H1 (cell line): Measurements from ENCODE around the gene ZNF69. TPM values are rescaled to one million over a fixed set of nuclear protein-coding genes. Genes with fewer than 3 reads are reported as not detected.

Source experiments
- CTCF ChIA-PET: fragments of 300-600 bp; sonication (Branson Sonifier 250); formaldehyde crosslinking; loops from one replicate; lab custom pipeline; 2021; ENCODE audit not compliant: partially characterized antibody; lab: Charles Lee
- POLR2A ChIA-PET: fragments of 300-600 bp; sonication (Branson Sonifier 250); formaldehyde crosslinking; loops from one replicate; lab custom pipeline; 2021; ENCODE audit warnings: inconsistent platforms; ENCODE audit not compliant: partially characterized antibody; lab: Charles Lee
- DNase-seq, 2 experiments: peaks; one replicate each; pipeline versions ENCODE4 v3.0.0 to v3.0.0-alpha.2; 2010 to 2022; ENCODE audit warnings: low spot score in 2 of 2, low read depth in 1 of 2, mixed read lengths in 1 of 2
- FAIRE-seq: peaks from 2 replicates; lab custom pipeline; 2011; peaks lifted over from hg19 to GRCh38; lab: Jason Lieb, UNC
- H2AFZ ChIP-seq: 2 replicates; pipeline ENCODE4 v1.8.1; 2012; ENCODE audit warnings: low read length, inconsistent platforms
- H2AK5ac ChIP-seq: 2 replicates; pipeline ENCODE4 v1.6.1; 2013; ENCODE audit warnings: low read depth, low read length
- H2BK120ac ChIP-seq: replicated peaks from 2 replicates; pipeline ENCODE3; 2013; ENCODE audit warnings: low read depth, low read length, inconsistent platforms
- H2BK12ac ChIP-seq: 2 replicates; pipeline ENCODE4 v1.6.1; 2013; ENCODE audit warnings: low read depth, low read length
- H2BK15ac ChIP-seq: 2 replicates; pipeline ENCODE4 v1.6.1; 2013; ENCODE audit warnings: low read length
- H2BK20ac ChIP-seq: 2 replicates; pipeline ENCODE4 v1.6.1; 2013; ENCODE audit warnings: low read length
- H2BK5ac ChIP-seq: 2 replicates; pipeline ENCODE4 v1.6.1; 2013; ENCODE audit warnings: low read depth, low read length
- H3K14ac ChIP-seq: 2 replicates; pipeline ENCODE4 v1.6.1; 2013; ENCODE audit warnings: inconsistent platforms; ENCODE audit not compliant: insufficient read length
- H3K18ac ChIP-seq: 2 replicates; pipeline ENCODE4 v1.6.1; 2013; ENCODE audit warnings: low read length; ENCODE audit errors: extremely low read depth
- H3K23ac ChIP-seq: 2 replicates; pipeline ENCODE4 v1.6.1; 2013; ENCODE audit warnings: inconsistent platforms; ENCODE audit not compliant: insufficient read length
- H3K23me2 ChIP-seq: 2 replicates; pipeline ENCODE4 v1.6.1; 2013; ENCODE audit warnings: low read depth, low read length
- H3K27ac ChIP-seq: 2 replicates; pipeline ENCODE4 v1.6.1; 2011; ENCODE audit warnings: low read depth, low read length, inconsistent platforms
- H3K27me3 ChIP-seq, 4 experiments: replicated peaks in 1 of 4; 1 replicate in 1 of 4; 2 replicates in 3 of 4; pipeline versions ENCODE4 v1.6.1 to v1.8.1; 2011 to 2013; ENCODE audit warnings: low read length in 3 of 4, mild to moderate bottlenecking in 3 of 4, inconsistent platforms in 2 of 4, mixed read lengths in 2 of 4, moderate library complexity in 1 of 4; ENCODE audit not compliant: control insufficient read depth in 3 of 4, insufficient read depth in 3 of 4; ENCODE audit errors: extremely low read depth in 1 of 4
- H3K36me3 ChIP-seq, 4 experiments: 2 replicates each; pipeline versions ENCODE4 v1.6.1 to v1.8.1; 2011 to 2013; ENCODE audit warnings: mild to moderate bottlenecking in 4 of 4, low read length in 3 of 4, moderate library complexity in 2 of 4, control low read depth in 1 of 4, inconsistent platforms in 1 of 4; ENCODE audit not compliant: insufficient read depth in 4 of 4, control insufficient read depth in 2 of 4
- H3K4ac ChIP-seq: replicated peaks from 2 replicates; pipeline ENCODE3; 2013; ENCODE audit warnings: low read length, low read depth, mixed read lengths, inconsistent platforms; ENCODE audit not compliant: insufficient read length
- H3K4me1 ChIP-seq, 4 experiments: replicated peaks in 1 of 4; 1 replicate in 1 of 4; 2 replicates in 3 of 4; pipeline versions ENCODE4 v1.6.1 to v1.8.1; 2011 to 2013; ENCODE audit warnings: low read length in 3 of 4, inconsistent platforms in 2 of 4, mixed read lengths in 1 of 4; ENCODE audit not compliant: insufficient read depth in 4 of 4, control insufficient read depth in 3 of 4
- H3K4me2 ChIP-seq, 2 experiments: 2 replicates each; pipeline versions ENCODE4 v1.6.1 to v1.8.1; 2011 to 2013; ENCODE audit warnings: low read depth in 2 of 2, low read length in 2 of 2, control low read depth in 1 of 2, inconsistent platforms in 1 of 2, mild to moderate bottlenecking in 1 of 2; ENCODE audit not compliant: insufficient read depth in 1 of 2
- H3K4me3 ChIP-seq, 4 experiments: fragments of 200-600, 300-600 bp in 1 of 4; sonication (generic), shearing (Covaris generic), sonication (Bioruptor Twin) in 1 of 4; 2 replicates each; pipeline versions ENCODE4 v1.5.1 to v1.8.1; 2011 to 2016; ENCODE audit warnings: low read length in 4 of 4, low read depth in 3 of 4, control low read depth in 2 of 4, inconsistent platforms in 2 of 4, mild to moderate bottlenecking in 2 of 4, mixed read lengths in 1 of 4, moderate library complexity in 1 of 4; ENCODE audit not compliant: insufficient read depth in 2 of 4; ENCODE audit errors: extremely low read depth in 1 of 4
- H3K56ac ChIP-seq: replicated peaks from 2 replicates; pipeline ENCODE3; 2013; ENCODE audit warnings: low read depth, mild to moderate bottlenecking, mixed read lengths, low read length, inconsistent platforms; ENCODE audit not compliant: insufficient read length
- H3K79me1 ChIP-seq: 2 replicates; pipeline ENCODE4 v1.6.1; 2013; ENCODE audit warnings: low read depth, low read length, control low read depth
- H3K79me2 ChIP-seq, 2 experiments: 2 replicates each; pipeline versions ENCODE4 v1.6.1 to v1.8.1; 2012 to 2013; ENCODE audit warnings: low read length in 2 of 2, mild to moderate bottlenecking in 2 of 2, inconsistent platforms in 1 of 2; ENCODE audit not compliant: insufficient read depth in 2 of 2, control insufficient read depth in 1 of 2
- H3K9ac ChIP-seq, 4 experiments: replicated peaks in 1 of 4; 1 replicate in 1 of 4; 2 replicates in 3 of 4; pipeline versions ENCODE4 v1.6.1 to v1.8.1; 2011 to 2013; ENCODE audit warnings: low read depth in 3 of 4, low read length in 3 of 4, control low read depth in 2 of 4, mild to moderate bottlenecking in 2 of 4, moderate library complexity in 2 of 4, inconsistent platforms in 1 of 4; ENCODE audit errors: extremely low read depth in 1 of 4
- H3K9me3 ChIP-seq, 2 experiments: 2 replicates each; pipeline versions ENCODE4 v1.6.1 to v1.8.1; 2012 to 2013; ENCODE audit warnings: mild to moderate bottlenecking in 2 of 2, moderate library complexity in 2 of 2, control low read depth in 1 of 2, inconsistent platforms in 1 of 2, low read depth in 1 of 2, low read length in 1 of 2, mixed read lengths in 1 of 2; ENCODE audit not compliant: insufficient read depth in 2 of 2
- H4K20me1 ChIP-seq, 2 experiments: replicated peaks in 1 of 2; 2 replicates each; pipeline versions ENCODE3 to v1.8.1; 2011 to 2013; ENCODE audit warnings: inconsistent platforms in 2 of 2, low read length in 2 of 2, mild to moderate bottlenecking in 1 of 2; ENCODE audit not compliant: insufficient read depth in 2 of 2, control insufficient read depth in 1 of 2
- H4K5ac ChIP-seq: 2 replicates; pipeline ENCODE4 v1.6.1; 2013; ENCODE audit warnings: low read length, low read depth, mixed read lengths, inconsistent platforms; ENCODE audit not compliant: insufficient read length
- H4K8ac ChIP-seq: 2 replicates; pipeline ENCODE4 v1.8.0; 2013; ENCODE audit warnings: mild to moderate bottlenecking, moderate library complexity, low read length, inconsistent platforms; ENCODE audit not compliant: insufficient read depth; ENCODE audit errors: extremely low read depth
- H4K91ac ChIP-seq: replicated peaks from 2 replicates; pipeline ENCODE3; 2013; ENCODE audit warnings: low read length, mixed read lengths, inconsistent platforms; ENCODE audit not compliant: insufficient read length
- GTF2F1 ChIP-seq: IDR thresholded peaks from 2 replicates; pipeline ENCODE4 v1.6.1; 2012; ENCODE audit warnings: low read depth, low read length, improper control_type of control experiment, borderline replicate concordance
- RBBP5 ChIP-seq: IDR thresholded peaks from 2 replicates; pipeline ENCODE4 v1.7.1; 2012; ENCODE audit warnings: low read depth, mild to moderate bottlenecking, inconsistent platforms, low read length, moderate library complexity, borderline replicate concordance
- RNF2 ChIP-seq: fragments of 200-900, 300-1000 bp; sonication (generic); IDR thresholded peaks from 2 replicates; pipeline ENCODE4 v1.7.1; 2016; ENCODE audit warnings: borderline replicate concordance, low read depth, mild to moderate bottlenecking, antibody characterized with exemption, low read length; ENCODE audit not compliant: poor library complexity, severe bottlenecking; ENCODE audit errors: missing control alignments
- SAP30 ChIP-seq: fragments of 300-600 bp; sonication (generic); IDR thresholded peaks from 2 replicates; pipeline ENCODE4 v1.7.1; 2012; ENCODE audit warnings: low read length, moderate library complexity, mild to moderate bottlenecking, inconsistent platforms; ENCODE audit not compliant: insufficient read depth, insufficient replicate concordance
- SP2 ChIP-seq: IDR thresholded peaks from 2 replicates; pipeline ENCODE4 v1.6.1; 2012; ENCODE audit warnings: mild to moderate bottlenecking, low read length, inconsistent platforms
- WGBS, 2 experiments: shearing (Covaris generic) in 1 of 2; methylation state at CpG; one replicate each; pipeline versions ENCODE4 v1.1.6 to v1.1.7; 2013 to 2015; ENCODE audit warnings: low lambda C conversion rate in 2 of 2, mixed read lengths in 2 of 2, inconsistent platforms in 1 of 2, low coverage in 1 of 2, missing lambda C conversion rate in 1 of 2; ENCODE audit not compliant: insufficient replicate concordance in 2 of 2, insufficient coverage in 1 of 2, insufficient read length in 1 of 2; ENCODE audit errors: extremely low coverage in 1 of 2, missing lambda C conversion rate in 1 of 2; 5-methylcytosine and 5-hydroxymethylcytosine counted together
- polyA plus RNA-seq, 7 experiments: library from polyadenylated mRNA; depleted of rRNA in 3 of 7; stranded (reverse) in 5 of 7; unstranded in 2 of 7; fragments of >200 nt in 5 of 7; fragments of 200-250 nt in 2 of 7; gene quantifications; 1 replicate in 5 of 7; 2 replicates in 1 of 7; 4 replicates in 1 of 7; pipeline versions ENCODE4 v1.2.1 to v1.2.3, GENCODE V29; 2011 to 2013; ENCODE audit warnings: missing spikeins in 2 of 7, mixed read lengths in 2 of 7
- total RNA-seq: library from RNA; stranded (reverse); fragmentation: NEBNext Ultra II Directional; extraction: Animal tissue kit (Norgen Biotek cat#: 25700); gene quantifications from 2 replicates; pipeline ENCODE4 v1.2.1, GENCODE V29; 2021
- TF ChIP-seq, protein P1 (sequence below): IDR thresholded peaks from 2 replicates; pipeline ENCODE4 v1.6.1; 2012; ENCODE audit warnings: low read length, inconsistent platforms
- TF ChIP-seq, protein P2 (sequence below): IDR thresholded peaks from 2 replicates; pipeline ENCODE4 v1.6.1; 2011; ENCODE audit warnings: low read depth, mild to moderate bottlenecking, low read length; ENCODE audit not compliant: insufficient read depth

ZNF69 gene
- total and polyA plus RNA-seq, 2 of the 8 experiments (the other 6 are each of a cell fraction or from before 2014, with no cell fraction given): 5.6 to 22.8 TPM

DNA sequence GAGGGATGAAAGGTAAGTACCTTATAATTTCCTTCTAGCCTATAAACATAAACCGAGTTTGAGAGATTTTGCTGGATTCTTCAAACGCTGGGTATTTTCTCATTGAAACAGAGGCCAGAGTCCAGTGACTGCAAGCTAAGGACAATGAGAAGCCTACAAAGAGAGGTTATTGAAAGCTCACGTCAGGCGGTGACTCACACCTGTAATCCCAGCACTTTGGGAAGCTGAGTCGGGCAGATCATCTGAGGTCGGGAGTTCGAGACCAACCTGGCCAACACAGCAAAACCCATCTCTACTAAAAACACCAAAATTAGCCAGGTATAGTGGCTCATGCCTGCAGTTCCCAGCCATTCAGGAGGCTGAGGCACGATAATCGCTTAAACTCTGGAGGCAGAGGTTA, 15.0 kb upstream of the ZNF69 start:
- peaks cover 36 to 42% of the 10 kb centered on the region in 2 experiments for H3K9me3 ChIP-seq

More for the DNA sequence above, 15.0 kb upstream of the ZNF69 start:
- Histone ChIP-seq H3K79me2 (no peaks in the 10 kb centered on the region), H3K4ac (no peak overlapping the region), H2BK5ac (no peak overlapping the region), H2BK15ac (no peak overlapping the region), H2AK5ac (no peak overlapping the region), H3K4me3 (no peak overlapping the region), H3K36me3 (no peaks in the 10 kb centered on the region; a peak in 1 of 8 replicates), H3K27me3 (no peaks in the 10 kb centered on the region), H4K20me1 (no peaks in the 10 kb centered on the region), H4K8ac (no peak overlapping the region), H3K79me1 (no peaks in the 10 kb centered on the region), H2AFZ (no peak overlapping the region), H3K56ac (no peak overlapping the region), H3K9ac (no peak overlapping the region), H3K18ac (no peak overlapping the region), H2BK20ac (no peak overlapping the region), H3K23me2 (no peaks in the 10 kb centered on the region), H3K27ac (no peak overlapping the region), H4K91ac (no peak overlapping the region), H3K23ac (no peak overlapping the region), H2BK12ac (no peak overlapping the region), H4K5ac (no peak overlapping the region), H3K4me2 (no peak overlapping the region), H3K14ac (no peak overlapping the region), H3K4me1 (no peaks in the 10 kb centered on the region), H2BK120ac (no peak overlapping the region)
- WGBS, 2 experiments: 97% methylated on average over 9 of the region's 9 CpGs; no CpG with 5 or more reads in 1 of the 2 experiments
- DNase-seq (no peak), FAIRE-seq (no peak)
- ChIA-PET CTCF (interaction anchor here (0.6 to 1.5 kb wide), 8 partner anchors 22 to 254 kb away, joined by 3 to 4 read pairs (median 3); partner anchors contain the start of gene ZNF440), POLR2A (no interaction called here)
- TF ChIP-seq RBBP5 (no peak), RNF2 (no peak), SAP30 (no peak), SP2 (no peak), GTF2F1 (no peak)
- TF ChIP-seq, protein P1, sequence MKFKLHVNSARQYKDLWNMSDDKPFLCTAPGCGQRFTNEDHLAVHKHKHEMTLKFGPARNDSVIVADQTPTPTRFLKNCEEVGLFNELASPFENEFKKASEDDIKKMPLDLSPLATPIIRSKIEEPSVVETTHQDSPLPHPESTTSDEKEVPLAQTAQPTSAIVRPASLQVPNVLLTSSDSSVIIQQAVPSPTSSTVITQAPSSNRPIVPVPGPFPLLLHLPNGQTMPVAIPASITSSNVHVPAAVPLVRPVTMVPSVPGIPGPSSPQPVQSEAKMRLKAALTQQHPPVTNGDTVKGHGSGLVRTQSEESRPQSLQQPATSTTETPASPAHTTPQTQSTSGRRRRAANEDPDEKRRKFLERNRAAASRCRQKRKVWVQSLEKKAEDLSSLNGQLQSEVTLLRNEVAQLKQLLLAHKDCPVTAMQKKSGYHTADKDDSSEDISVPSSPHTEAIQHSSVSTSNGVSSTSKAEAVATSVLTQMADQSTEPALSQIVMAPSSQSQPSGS: no peak
- TF ChIP-seq, protein P2, sequence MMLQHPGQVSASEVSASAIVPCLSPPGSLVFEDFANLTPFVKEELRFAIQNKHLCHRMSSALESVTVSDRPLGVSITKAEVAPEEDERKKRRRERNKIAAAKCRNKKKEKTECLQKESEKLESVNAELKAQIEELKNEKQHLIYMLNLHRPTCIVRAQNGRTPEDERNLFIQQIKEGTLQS: no peak
